GM19467 (cell line): ENCODE measurements around the gene CYP46A1.

Experiments
- ATAC-seq: cut with Tn5 transposase; IDR thresholded peaks from one replicate; pipeline ENCODE4 v1.9.1; 2021; ENCODE audit warnings: mild to moderate bottlenecking, moderate library complexity; ENCODE audit not compliant: unreplicated experiment

The CYP46A1 gene

DNA sequence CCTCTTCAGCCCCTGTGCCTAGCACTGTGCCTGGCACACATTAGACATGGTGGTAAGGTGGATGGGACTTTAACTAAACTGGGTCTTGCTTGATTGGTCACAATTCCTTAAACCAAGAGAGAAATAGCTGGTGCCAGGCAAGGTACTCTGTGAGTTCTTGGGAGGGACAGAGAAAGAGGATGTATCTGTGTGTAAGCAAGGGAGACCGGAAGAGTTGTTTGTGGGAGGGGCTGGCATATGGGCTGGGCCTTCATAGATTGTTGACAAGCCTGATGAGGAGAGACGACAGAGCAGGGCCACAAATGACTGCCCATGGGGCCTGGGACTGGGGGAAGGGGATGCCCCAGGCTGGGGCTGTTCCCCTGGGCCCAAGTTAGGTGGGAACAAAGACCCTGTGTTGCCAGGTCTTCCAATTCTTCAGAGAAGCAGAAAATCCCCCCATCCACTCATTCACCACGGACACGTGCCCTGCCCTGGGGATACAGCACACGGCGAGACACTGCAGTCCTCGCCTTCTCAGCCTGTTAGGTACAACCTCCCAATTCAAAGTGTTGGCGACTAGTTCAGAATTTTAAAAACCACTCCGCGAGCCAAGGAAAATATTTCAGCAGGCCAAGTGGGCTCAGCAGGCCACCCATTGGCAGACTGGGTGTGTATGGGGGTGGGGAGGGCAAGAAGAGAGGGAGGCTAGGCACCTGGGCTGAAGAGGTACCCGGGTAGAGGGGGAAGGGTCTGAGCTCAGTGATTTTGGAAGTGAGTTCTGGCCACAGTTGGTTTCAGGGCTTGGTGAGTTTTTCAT, 11.4 kb upstream of the CYP46A1 start:
- no peak for ATAC-seq

DNA sequence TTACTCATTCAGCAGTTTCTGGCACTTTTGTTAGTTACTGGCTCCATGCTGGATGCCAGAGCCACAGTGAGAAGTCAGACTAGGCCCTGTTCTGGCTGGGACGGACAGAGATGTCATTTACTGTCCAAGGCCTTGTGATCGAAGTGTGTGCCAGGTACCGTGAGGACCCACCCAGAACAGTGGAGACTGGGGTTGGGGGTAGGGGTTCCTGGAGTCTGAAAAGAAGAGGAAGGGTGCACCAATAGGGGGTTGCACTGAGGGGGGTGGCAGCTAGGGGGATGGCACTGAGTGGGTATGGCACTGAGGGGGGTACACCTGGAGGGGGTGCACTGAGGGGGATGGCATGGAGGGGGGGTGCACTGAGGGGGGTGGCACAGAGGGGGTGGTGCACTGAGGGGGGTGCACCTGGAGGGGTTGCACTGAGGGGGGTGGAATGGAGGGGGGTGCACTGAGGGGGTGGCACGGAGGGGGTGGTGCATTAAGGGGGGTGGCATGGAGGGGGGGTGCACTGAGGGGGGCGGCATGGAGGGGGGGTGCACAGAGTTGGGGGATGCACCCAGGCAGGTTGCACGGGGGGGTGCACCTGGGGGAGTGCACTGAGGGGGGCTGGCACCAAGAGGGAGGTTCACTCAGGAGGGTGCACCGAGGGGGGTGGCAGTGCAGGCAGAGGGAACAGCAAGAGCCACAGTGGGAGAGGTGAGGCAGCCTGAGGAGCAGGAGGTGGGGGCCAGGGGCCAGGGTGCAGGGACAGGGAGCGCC, 10.6 kb upstream of the CYP46A1 start:
- ATAC-seq, result no peak

DNA sequence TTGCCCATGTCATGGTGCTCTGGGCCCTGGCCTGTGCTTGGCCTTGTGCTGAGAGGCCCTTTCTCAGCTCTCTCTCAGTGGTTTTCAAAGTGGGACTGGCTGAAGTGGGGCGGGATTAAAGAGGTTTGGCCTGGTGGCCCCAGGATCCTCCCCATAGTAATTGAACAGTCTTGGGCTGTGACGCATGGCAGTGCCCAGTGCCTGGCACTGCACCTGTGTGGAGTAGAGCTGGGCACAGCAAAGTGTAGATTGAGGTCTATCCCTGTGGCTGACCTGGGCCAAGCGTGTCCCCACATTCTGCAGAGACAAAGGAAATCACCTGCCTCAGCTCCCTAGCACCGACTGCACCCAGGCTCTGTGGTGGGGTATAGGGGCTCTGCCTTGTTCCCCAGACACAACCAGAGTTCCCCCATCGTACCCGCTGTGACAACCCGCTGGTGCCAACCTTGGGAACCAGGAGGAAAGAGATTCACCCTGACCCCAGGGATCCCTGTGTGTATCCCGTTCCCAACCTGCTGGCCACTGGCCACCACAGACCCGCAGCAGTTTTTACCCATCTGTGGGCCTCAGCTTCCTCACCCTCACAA, 9.9 kb upstream of the CYP46A1 start:
- no peak for ATAC-seq

DNA sequence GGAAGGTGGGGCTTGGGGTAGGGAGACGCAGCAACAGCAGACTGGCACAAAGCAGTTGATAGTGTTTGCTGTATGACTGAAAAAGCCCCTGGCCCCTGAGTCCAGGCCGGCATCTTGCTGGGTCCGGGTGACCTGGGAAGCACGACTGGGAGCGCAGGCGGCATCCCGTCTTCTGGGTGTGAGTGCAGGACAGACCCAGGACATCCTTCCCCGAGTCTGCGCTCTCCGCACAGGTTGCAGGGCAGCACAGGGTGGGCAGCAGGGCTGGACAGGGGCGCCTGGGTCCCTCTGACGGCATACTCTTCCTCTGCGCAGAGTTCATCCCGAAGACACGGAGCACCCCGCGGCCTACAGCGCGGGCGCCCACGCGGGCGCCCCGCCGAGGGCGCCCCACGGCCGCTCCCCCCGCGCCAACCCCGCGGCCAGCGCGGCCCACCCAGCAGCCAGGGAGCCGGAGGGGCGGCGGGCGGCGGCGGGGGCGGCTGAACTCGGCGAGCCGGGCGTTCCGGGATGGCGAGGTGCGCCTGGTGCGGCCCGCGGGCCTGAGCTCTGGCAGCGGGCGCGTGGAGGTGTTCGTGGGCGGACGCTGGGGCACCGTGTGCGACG, 9.2 kb upstream of the CYP46A1 start:
- ATAC-seq, result no peak

DNA sequence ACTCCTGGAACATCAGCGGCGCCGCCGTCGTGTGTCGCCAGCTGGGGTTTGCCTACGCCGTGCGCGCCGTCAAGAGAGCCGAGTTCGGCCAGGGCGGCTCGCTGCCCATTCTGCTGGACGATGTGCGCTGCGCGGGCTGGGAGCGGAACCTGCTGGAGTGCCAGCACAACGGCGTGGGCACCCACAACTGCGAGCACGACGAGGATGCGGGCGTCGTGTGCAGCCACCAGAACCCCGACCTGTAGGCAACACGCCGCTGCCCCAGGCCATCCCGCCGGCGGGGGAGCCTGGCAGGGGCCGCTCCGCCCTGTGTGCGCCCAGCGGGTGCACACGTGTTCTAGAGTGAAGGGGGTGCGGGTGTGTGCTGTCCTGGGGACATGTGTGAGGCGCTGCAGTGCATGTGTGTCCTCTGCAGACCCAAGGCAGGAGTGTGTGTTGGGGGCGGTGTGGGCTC, 8.7 kb upstream of the CYP46A1 start:
- no peak for ATAC-seq

DNA sequence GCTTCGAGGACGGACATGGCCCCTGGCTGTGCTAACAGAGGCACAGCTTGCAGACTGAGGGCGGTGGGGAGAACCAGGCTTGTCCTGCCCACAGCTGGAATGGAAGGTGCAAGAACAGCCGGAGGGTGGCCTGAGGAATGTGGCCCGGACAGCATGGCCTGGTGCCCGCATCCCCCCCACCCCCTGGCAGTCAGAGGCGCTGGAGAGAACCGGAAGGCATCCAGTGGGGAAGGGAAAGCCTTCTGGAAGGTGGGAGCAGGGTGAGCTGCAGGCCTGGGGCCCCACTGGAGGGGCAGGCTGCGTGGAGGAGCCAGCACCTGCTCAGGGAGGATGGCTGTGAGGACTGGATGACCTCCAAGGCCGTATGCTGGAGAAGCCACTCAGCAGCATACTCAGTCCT, 8.1 kb upstream of the CYP46A1 start:
- ATAC-seq, result no peak

DNA sequence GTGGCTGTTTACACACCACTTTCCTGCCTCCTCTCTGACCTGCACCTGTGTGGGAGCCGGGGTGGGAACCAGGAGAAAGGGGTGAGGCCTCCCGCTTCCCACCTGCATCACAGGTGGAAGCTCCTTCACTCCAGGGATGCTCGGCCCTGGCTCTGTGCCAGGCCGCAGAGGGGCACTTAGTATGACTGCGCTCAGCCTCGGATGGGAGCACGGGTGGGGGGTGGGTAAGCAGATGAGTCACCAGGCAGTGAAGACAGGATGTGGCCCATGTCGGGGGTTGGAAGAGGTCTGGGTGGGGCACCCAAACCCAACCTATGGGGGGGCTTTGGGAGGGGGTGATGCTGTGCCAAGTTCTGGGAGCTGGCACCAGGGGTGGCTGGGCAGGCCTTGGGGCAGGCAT, 7.4 kb upstream of the CYP46A1 start:
- ATAC-seq, result no peak

DNA sequence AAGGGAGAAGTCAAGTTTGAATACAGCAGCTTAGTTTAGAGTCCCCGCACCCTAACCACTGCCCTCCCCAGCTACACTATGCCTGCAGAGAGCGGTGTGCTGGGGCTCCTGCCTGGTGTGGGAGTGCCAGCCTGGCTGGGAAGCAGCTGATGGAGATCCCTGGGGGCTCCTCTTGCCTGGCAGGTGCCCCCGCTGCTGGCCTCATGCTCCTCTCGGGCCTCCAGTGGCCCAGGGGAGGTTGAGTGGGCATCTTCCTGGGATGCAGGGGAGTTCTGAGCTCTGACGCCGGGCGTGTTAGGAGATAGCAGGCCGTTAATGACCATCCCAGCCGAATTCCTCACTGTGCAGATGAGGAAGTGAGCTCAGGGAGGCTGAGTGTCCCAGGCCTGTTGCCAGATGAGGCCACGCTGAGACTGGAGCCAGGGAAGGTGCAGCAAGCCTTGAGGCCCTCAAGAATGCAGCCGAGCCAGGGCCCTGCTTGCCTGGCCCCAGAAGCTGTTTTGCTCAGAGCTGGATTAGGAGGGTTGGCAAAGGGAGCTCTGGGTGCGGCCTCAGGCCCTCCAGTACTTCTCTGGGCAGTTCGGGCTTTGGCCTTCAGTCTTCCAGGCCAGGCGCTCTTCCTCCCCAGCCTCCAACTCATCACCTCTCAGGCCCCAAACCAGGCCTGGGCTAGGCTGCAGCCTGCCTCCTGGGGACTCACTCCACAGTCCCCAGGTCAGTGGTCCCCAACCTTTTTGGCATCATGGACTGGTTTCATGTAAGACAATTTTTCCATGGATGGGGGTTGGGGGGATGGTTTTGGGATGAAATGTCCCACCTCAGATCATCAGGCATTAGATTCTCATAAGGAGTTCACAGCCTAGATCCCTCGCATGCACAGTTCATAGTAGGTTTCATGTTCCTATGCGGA, 6.6 kb upstream of the CYP46A1 start:
- ATAC-seq, result no peak

DNA sequence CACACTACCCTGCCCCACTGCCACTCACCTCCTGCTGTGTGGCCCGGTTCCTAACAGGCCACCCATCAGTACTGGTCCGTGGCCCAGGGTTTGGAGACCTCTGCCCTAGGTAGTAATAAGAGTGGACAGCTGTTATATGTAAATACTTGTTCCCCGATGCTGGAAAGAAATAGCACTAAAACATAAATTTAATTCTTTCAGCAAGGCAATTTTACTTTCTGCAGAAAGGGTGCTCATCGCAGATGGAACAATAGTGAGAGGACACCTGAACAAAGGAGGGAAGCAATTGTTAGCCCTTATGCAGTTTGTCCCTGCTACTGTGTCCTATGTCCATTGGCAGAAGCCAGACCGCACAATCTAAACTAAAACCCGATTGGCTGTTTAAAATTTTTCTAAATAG, 5.9 kb upstream of the CYP46A1 start:
- ATAC-seq, result no peak

DNA sequence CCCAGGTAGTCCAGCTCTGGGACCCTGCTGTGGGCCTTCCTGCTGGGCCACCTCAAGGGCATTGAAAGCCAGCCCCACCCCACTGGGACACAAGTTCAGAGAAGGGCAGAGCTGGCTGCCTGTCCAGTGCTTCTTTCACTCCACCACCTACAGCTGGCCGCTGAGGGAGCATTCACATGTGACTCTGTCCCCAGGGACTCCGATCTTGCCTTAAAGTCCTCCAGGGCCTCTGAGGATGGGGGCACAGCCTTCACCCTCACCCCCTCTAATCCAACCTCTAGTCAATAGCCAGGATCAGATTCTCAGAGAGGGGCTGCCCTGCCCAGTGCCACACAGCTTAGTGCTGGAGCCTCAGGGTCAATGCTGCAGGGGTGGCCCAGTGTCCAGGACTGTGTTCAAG, 5.0 kb upstream of the CYP46A1 start:
- no peak for ATAC-seq

DNA sequence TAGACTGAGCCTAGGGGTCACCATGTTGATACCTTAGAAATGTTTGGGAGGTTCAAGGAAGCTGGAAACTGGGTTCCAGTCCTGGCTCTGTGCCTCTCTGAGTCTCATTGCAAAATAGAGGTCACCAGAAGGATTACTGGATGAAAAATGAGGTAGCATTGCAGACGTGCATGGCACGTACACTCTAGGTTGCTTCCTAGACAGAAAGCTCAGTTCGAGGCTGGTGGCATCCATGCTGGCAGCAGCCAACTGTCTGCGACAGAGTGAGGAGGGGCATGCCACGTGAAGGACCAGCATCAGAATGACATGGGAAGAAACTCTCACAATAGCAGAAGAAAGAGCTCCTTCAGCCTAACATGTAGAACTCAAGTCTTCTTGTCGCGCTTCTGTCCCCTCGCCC, 4.6 kb upstream of the CYP46A1 start:
- no peak for ATAC-seq

DNA sequence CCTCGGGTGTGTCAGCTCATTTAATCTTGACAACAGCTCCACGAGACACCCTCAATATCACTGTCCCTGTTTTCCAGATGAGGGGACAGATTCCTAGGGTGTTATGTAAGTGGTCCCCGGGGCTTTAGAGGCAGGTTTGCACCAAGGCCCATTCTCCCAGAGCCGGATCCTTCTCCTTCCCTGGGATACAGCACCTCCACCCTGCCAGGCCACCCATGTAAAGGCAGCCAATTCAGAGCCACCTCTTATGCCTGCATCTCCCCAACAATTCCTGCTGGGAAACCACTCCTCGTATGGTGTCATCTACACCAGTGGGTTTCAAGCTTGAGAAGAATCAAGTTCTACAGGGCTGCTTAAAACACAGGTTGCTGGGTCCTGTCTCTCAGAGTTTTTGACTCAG, 4.1 kb upstream of the CYP46A1 start:
- no peak for ATAC-seq

DNA sequence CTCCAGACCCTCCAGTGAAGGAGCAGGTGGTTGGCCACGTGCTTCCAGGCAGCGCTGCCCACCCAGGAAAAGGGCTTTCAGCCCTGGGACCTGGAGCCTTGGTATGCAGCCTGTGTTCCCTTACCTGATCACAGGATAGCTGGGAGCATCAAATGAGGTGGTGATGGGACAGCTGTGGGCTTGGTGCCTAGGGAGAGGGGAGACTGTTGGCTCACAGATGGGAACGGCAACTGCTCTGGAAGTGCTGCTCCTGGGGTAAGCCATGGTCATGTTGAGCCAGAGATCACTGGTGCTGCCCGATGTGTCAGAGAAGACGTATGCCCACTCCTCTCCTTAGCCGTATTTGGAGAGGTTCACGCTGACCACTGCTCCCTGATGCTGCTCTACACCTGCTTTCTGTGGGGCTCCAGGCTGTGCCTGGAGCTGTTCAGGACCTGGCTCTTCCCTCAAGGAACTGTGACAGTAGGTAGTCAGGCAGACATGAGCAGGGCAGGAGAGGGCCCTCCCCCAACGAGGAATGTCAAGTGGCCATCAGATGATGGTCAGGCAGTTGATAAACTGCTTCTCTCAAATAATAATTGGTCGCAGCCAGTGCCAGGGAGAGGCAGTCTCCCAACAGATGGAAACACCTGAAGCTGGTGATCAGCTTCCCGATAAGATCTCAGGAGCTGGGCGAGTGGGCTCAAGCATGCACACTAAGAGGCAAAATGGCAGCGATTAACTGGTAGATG, 2.8 kb upstream of the CYP46A1 start:
- no peak for ATAC-seq

DNA sequence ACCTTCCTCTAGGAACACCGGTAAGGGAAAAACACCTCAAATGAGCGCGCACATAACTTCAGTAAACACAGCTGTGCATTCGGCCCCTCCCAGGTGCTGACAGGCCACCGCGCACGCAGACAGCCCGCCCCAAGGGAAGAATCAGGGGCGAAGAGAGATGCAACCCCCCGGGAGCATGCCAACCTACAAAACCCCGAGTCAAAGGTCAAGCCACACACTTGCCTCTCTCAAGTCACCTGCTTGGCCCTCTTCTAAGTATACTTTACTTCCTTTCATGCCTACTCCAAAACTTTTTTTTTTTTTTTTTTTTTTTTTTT, 2.3 kb upstream of the CYP46A1 start:
- ATAC-seq, result no peak

DNA sequence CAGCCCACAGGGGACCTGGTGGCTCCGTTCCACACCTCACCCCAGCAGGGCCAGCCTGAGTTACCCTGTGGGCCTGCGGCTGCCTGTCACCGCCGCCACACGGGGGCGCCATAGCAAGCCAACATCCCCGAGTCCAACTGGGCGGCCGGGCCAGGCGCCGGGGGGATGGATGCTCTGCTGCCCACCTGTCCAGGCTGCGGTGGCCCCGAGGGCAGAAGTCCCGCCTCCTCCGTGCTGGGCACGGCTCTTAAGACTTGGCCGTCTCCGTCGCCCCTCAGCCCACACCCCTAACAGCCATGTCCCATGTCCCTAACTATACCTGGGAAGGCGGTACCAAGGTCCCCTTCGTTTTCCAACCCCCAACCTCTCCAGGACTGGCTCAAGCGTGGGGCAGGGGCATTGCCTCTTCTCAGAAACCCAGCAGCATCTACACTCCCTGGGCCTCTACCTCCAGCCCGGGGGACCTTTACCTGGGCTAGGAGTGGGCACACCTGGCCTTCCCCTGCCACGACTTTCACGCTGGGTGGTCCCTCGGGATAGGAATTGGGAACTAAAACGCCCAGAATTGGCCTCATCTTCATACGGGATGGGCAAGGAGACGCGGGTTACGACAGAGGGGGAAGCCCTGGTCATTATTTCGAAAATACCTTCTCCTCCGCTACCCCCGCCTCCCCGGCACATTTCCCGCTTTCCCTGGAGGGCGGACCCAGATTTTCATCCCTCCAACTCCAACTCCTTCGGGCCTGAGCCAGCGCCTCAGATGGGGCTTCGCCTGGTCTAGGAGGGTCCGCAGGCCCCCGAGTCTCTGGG, 1.1 kb upstream of the CYP46A1 start:
- ATAC-seq, result no peak

DNA sequence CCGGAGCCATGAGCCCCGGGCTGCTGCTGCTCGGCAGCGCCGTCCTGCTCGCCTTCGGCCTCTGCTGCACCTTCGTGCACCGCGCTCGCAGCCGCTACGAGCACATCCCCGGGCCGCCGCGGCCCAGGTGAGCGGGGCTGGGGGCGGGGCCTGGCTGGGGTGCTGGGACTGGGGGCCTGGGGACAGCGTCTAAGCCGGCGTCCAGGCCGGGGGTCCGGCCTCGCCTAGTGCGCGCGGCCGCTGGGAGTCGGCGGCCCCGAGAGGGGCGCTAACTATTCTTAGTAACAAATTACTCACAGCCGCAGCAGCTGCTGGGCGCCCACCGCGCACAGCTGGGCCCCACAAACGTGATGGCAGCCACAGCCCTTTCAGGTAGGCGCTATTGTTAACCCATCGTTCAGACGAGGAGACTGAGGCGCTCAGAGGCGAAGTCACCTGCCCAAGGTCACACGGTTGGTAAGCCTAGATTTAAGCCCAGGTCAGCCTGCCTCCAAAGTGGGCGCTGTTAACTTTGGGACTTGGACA, 374 bp downstream of the CYP46A1 start:
- ATAC-seq, result peak; percentile 14

DNA sequence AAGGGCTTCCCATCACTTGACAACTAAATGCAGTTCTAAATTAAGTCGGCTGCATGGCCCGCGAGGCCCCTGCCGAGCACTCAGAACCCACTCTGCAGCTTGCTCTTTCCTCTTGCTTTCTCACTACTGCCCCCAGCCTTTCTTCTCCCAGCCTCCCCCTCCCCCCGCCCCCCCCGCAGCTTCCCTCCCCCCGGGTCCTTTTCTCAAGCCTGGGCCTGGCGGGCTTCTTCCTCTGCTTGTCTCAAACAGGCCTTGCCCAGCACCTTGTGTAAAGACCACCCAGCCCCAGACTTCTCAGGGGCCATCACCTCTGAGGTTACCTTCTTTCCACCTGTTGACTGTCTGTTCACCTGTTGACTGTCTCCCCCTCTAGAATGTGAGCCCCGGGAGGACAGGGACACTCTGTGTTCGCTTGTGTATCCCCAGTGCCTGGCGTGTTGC, 1.1 kb downstream of the CYP46A1 start:
- ATAC-seq, result no peak

DNA sequence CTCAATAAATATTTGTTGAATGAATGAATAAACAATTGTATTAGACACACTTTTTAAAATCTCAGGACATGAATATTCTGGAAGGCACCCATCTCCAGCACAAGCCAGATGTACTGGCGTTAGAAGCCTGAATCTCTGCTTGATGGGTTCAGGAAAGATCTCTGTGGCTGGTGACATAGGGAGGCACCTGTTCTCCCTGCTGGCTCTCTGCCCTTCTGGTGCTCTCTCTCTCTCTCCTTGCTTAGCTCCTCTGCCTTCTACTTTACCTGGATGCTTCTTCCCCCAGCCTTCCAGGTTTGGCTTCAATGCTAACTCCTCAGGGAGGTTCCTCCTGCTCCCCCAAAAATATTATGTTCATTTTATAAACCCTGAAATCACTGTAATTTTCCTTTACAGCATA, 1.5 kb downstream of the CYP46A1 start:
- ATAC-seq, result no peak
